Ovary (tissue), 9 donors: ENCODE results near the gene TRIML2. TPM values are rescaled to one million over a fixed set of nuclear protein-coding genes. Genes with fewer than 3 reads are reported as not detected.

Experiments used
- DNase-seq, 5 donors: peaks; one replicate each; pipeline ENCODE4 v3.0.0-alpha.2; 2019 to 2020
- H3K27ac ChIP-seq, 2 donors: fragments of 200-600 bp; one replicate each; pipeline versions ENCODE4 v1.5.1 to v1.8.0; 2019 to 2022
- H3K27me3 ChIP-seq: fragments of 200-600 bp; one replicate; pipeline ENCODE4 v1.8.0; 2022
- H3K36me3 ChIP-seq: fragments of 200-600 bp; sonication (generic); one replicate; pipeline ENCODE4 v1.5.1; 2019
- H3K4me1 ChIP-seq: one replicate; pipeline ENCODE4 v1.8.1; 2013; ENCODE audit warnings: mild to moderate bottlenecking, moderate library complexity; ENCODE audit not compliant: insufficient read depth
- H3K4me3 ChIP-seq: fragments of 200-600 bp; sonication (generic); one replicate; pipeline ENCODE4 v1.5.1; 2017
- H3K9me3 ChIP-seq, 2 donors: fragments of 200-600 bp in 1 of 2; sonication (generic) in 1 of 2; one replicate each; pipeline versions ENCODE4 v1.5.1 to v1.8.1; 2013 to 2019; ENCODE audit warnings: mild to moderate bottlenecking in 1 of 2, moderate library complexity in 1 of 2
- EP300 ChIP-seq: sonication (generic); formaldehyde crosslinking; IDR thresholded peaks from one replicate; pipeline ENCODE4 v1.6.1; 2017; ENCODE audit warnings: antibody characterized with exemption
- POLR2A ChIP-seq: fragments of 450-650 bp; IDR thresholded peaks from one replicate; pipeline ENCODE4 v1.6.1; 2017; ENCODE audit warnings: antibody characterized with exemption, mild to moderate bottlenecking, moderate library complexity
- WGBS, 3 donors: extraction: QIAGEN DNeasy Blood & Tissue Kit in 1 of 3; methylation state at CpG; one replicate each; pipeline versions ENCODE4 v1.1.5 to v1.1.7; 2013 to 2017; 5-methylcytosine and 5-hydroxymethylcytosine counted together
- intact Hi-C, 4 donors: fragments of 100-400 bp; cut with DNase I; formaldehyde crosslinking; loops; one replicate each; pipeline versions ENCODE4 v1.11.0 to v1.15.1; 2022 to 2023
- polyA plus RNA-seq, 2 donors: library from polyadenylated mRNA; stranded (reverse); fragments of 200-250 nt in 1 of 2; fragments of 350-450 nt in 1 of 2; fragmentation: Illumina TruSeq in 1 of 2; extraction: RNeasy Lipid Tissue Mini Kit (QIAGEN cat#74804) in 1 of 2; gene quantifications; one replicate each; pipeline ENCODE4 v1.2.3, GENCODE V29; 2013 to 2014
- small RNA-seq: library from RNA; depleted of rRNA; stranded (forward); fragments of <200 nt; gene quantifications from one replicate; pipeline ENCODE3, GENCODE V24; 2016
- total RNA-seq, 7 donors: library from RNA; depleted of rRNA in 2 of 7; stranded (reverse); fragments of >200 nt in 2 of 7; fragmentation: NEBNext Ultra II Directional in 3 of 7; extraction: Animal tissue kit (Norgen Biotek cat#: 25700) in 3 of 7; gene quantifications; one replicate each; pipeline versions ENCODE4 v1.1.0 to v1.2.4, GENCODE V29; 2016 to 2023
- TF ChIP-seq, protein P1 (sequence below), 3 donors: fragments of 450-650 bp in 2 of 3; fragments of 200-600 bp in 1 of 3; IDR thresholded peaks; one replicate each; pipeline versions ENCODE4 v1.5.1 to v1.8.0; 2016 to 2022; ENCODE audit warnings: antibody characterized with exemption in 3 of 3, mild to moderate bottlenecking in 1 of 3
- donor health status: DM: no; HTN: no; CAD: no; lungs with moderate emphysema.
- donor health status: DM: no; HTN: no; CAD: no.
- donor health status: Bipolar disorder and iron deficiency.
- donor health status: DM: yes; HTN: yes; CAD: no.
- donor health status: DM: no; HTN: no; CAD: no.
- donor health status: DM: yes; HTN: yes; CAD: no.

Gene TRIML2
- total and polyA plus RNA-seq, 9 donors: not detected

DNA sequence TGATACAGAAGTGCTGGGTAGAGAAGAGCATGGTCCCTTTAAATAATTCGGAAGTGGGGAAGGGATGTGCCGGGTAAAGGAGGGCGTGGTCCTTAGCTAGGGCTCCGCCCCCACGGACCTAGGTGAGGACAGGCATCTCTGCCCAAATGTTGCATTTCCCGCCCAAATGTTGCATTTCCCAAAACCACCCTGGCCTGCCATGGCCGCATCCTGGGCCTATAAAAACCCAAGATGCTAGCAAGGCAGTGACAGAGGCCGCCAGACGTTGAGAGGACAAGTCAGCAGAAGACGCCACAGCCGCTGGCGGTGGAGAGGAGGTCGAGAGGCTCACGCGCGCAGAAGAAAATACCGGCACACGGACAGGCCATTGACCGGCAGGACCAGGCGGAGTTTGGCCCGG lies 67.7 kb downstream of the TRIML2 start:
- WGBS, 3 donors: 83 to 88% (median 86%) methylated on average over 21 of the region's 21 CpGs
- no peak overlapping the region for H3K4me3 ChIP-seq
- H3K27me3 ChIP-seq: no peaks in the 10 kb centered on the region
- DNase-seq: no peak
- H3K27ac ChIP-seq: no peak overlapping the region
- TF ChIP-seq POLR2A (no peak), EP300 (no peak)
- TF ChIP-seq, protein P1, sequence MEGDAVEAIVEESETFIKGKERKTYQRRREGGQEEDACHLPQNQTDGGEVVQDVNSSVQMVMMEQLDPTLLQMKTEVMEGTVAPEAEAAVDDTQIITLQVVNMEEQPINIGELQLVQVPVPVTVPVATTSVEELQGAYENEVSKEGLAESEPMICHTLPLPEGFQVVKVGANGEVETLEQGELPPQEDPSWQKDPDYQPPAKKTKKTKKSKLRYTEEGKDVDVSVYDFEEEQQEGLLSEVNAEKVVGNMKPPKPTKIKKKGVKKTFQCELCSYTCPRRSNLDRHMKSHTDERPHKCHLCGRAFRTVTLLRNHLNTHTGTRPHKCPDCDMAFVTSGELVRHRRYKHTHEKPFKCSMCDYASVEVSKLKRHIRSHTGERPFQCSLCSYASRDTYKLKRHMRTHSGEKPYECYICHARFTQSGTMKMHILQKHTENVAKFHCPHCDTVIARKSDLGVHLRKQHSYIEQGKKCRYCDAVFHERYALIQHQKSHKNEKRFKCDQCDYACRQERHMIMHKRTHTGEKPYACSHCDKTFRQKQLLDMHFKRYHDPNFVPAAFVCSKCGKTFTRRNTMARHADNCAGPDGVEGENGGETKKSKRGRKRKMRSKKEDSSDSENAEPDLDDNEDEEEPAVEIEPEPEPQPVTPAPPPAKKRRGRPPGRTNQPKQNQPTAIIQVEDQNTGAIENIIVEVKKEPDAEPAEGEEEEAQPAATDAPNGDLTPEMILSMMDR (IDR thresholded peaks at IDR 0.05): no peak
- no peaks in the 10 kb centered on the region for H3K4me1 ChIP-seq
- H3K36me3 ChIP-seq: no peaks in the 10 kb centered on the region
- intact Hi-C loops: no loop called here
- H3K9me3 ChIP-seq: no peaks in the 10 kb centered on the region

Small RNA genes within 50 kb of the gene (small RNA-seq; reads per million reads assigned to genes)
- not detected for gene RNU6-173P

Other genes with a start within 250 kb of the TRIML2 start
- gene ZFP42, start 113.8 kb downstream of the TRIML2 start, total RNA-seq: under 1 TPM in 1 of 7 donors, not detected in 6; 0.28 TPM
- not detected for gene ZFP42, start 113.8 kb downstream of the TRIML2 start, polyA plus RNA-seq
- gene TRIML1, start 29.8 kb upstream of the TRIML2 start, total RNA-seq: not detected
- not detected for gene TRIML1, start 29.8 kb upstream of the TRIML2 start, polyA plus RNA-seq